K562 (cell line): ENCODE measurements around the gene DENND1A. TPM values are rescaled to one million over a fixed set of nuclear protein-coding genes. Genes with fewer than 3 reads are reported as not detected.

Experiments
- CBX5 ChIP-seq: IDR thresholded peaks from 2 replicates; pipeline ENCODE4 v1.6.1; 2014; ENCODE audit warnings: low read depth, borderline replicate concordance
- CTBP1 ChIP-seq: fragments of 450-650 bp; IDR thresholded peaks from 2 replicates; pipeline ENCODE4 v1.6.1; 2016; ENCODE audit warnings: borderline replicate concordance
- DPF2 ChIP-seq: fragments of 450-650 bp; IDR thresholded peaks from 2 replicates; pipeline ENCODE4 v1.6.1; 2016
- EHMT2 ChIP-seq: fragments of 450-650 bp; IDR thresholded peaks from 2 replicates; pipeline ENCODE4 v1.6.1; 2018; ENCODE audit warnings: antibody characterized with exemption
- ESRRB ChIP-seq: fragments of 250-450 bp; sonication (Bioruptor Pico); IDR thresholded peaks from 2 replicates; pipeline ENCODE4 v1.5.0; 2020; ENCODE audit warnings: mild to moderate bottlenecking, moderate library complexity, borderline replicate concordance
- FOXK1 ChIP-seq: sonication (generic); formaldehyde crosslinking; IDR thresholded peaks from 2 replicates; pipeline ENCODE4 v1.8.0; 2022; ENCODE audit warnings: missing genetic modification reagents, mild to moderate bottlenecking, borderline replicate concordance
- MAFG ChIP-seq: fragments of 450-650 bp; conservative IDR thresholded peaks from 2 replicates; pipeline ENCODE4 v1.6.1; 2016; ENCODE audit warnings: missing genetic modification characterization, missing compliant biosample characterization
- MECOM ChIP-seq: fragments of 250-450 bp; sonication (Bioruptor Pico); IDR thresholded peaks from 2 replicates; pipeline ENCODE4 v1.8.0; 2022; ENCODE audit warnings: inconsistent platforms
- MTA3 ChIP-seq: fragments of 450-650 bp; formaldehyde crosslinking; IDR thresholded peaks from 2 replicates; pipeline ENCODE4 v1.6.1; 2017; ENCODE audit warnings: mild to moderate bottlenecking, borderline replicate concordance
- NEUROD1 ChIP-seq: fragments of 150-350 bp; IDR thresholded peaks from 2 replicates; pipeline ENCODE4 v1.6.1; 2014; ENCODE audit warnings: borderline replicate concordance, low read length, low read depth; ENCODE audit not compliant: partially characterized antibody
- NFRKB ChIP-seq: fragments of 450-650 bp; IDR thresholded peaks from 2 replicates; pipeline ENCODE4 v1.6.1; 2016; ENCODE audit warnings: low read depth
- NR1H2 ChIP-seq: sonication (generic); formaldehyde crosslinking; IDR thresholded peaks from 2 replicates; pipeline ENCODE4 v1.4.0; 2020; ENCODE audit warnings: mild to moderate bottlenecking, missing genetic modification reagents
- NUFIP1 ChIP-seq: fragments of 450-650 bp; IDR thresholded peaks from 2 replicates; pipeline ENCODE4 v1.6.1; 2018; ENCODE audit not compliant: partially characterized antibody
- PYGO2 ChIP-seq: fragments of 450-650 bp; IDR thresholded peaks from 2 replicates; pipeline ENCODE4 v1.6.1; 2016; ENCODE audit warnings: mild to moderate bottlenecking, missing genetic modification characterization, moderate library complexity, missing compliant biosample characterization
- STAG1 ChIP-seq: sonication (generic); formaldehyde crosslinking; IDR thresholded peaks from 2 replicates; pipeline ENCODE4 v1.5.0; 2020; ENCODE audit warnings: missing genetic modification reagents, borderline replicate concordance
- ZBTB7A ChIP-seq: IDR thresholded peaks from 2 replicates; pipeline ENCODE4 v1.6.1; 2011; ENCODE audit warnings: low read depth, mild to moderate bottlenecking, low read length, moderate library complexity, borderline replicate concordance; ENCODE audit not compliant: control insufficient read depth
- polyA plus RNA-seq, 8 experiments: library from polyadenylated mRNA; depleted of rRNA in 4 of 8; stranded (reverse) in 5 of 8; unstranded in 3 of 8; fragments of >200 nt; fragmentation: Nextera tagmentation in 2 of 8; fragmentation: Illumina TruSeq in 1 of 8; extraction: Ambion mirVana in 2 of 8; extraction: Trizol in 1 of 8; gene quantifications; 2 replicates each; pipeline versions ENCODE4 v1.2.1 to v1.2.3, GENCODE V29; 2011 to 2014; ENCODE audit warnings: inconsistent platforms in 1 of 8, missing spikeins in 1 of 8
- total RNA-seq, 7 experiments: library from RNA; depleted of rRNA in 6 of 7; stranded (reverse); fragments of >200 nt in 6 of 7; fragmentation: Illumina TruSeq in 2 of 7; extraction: Trizol in 2 of 7; gene quantifications; 2 replicates each; pipeline versions ENCODE4 v1.2.1 to v1.2.3, GENCODE V29; 2011 to 2021; ENCODE audit warnings: low replicate concordance in 1 of 7
- TF ChIP-seq, protein P1 (sequence below): fragments of 450-650 bp; IDR thresholded peaks from 2 replicates; pipeline ENCODE4 v1.6.1; 2016; ENCODE audit warnings: missing biosample characterization, missing genetic modification characterization
- TF ChIP-seq, protein P2 (sequence below): fragments of 450-650 bp; IDR thresholded peaks from 2 replicates; pipeline ENCODE4 v1.6.1; 2017; ENCODE audit warnings: antibody characterized with exemption, mild to moderate bottlenecking
- TF ChIP-seq, protein P3 (sequence below), 3 experiments: fragments of 200-800 bp in 1 of 3; fragments of 250-450 bp in 1 of 3; fragments of 450-650 bp in 1 of 3; sonication (Bioruptor Pico) in 1 of 3; sonication (Bioruptor generic) in 1 of 3; formaldehyde crosslinking in 1 of 3; IDR thresholded peaks; 2 replicates each; pipeline versions ENCODE4 v1.6.1 to v1.8.0; 2016 to 2022; ENCODE audit warnings: mild to moderate bottlenecking in 2 of 3, missing genetic modification characterization in 2 of 3, missing compliant biosample characterization in 1 of 3, moderate library complexity in 1 of 3

The DENND1A gene
- total and polyA plus RNA-seq, 9 of the 15 experiments (the other 6 are each of a cell fraction or from before 2014, with no cell fraction given), result 7.6 to 29.5 (median 15.7) TPM

DNA sequence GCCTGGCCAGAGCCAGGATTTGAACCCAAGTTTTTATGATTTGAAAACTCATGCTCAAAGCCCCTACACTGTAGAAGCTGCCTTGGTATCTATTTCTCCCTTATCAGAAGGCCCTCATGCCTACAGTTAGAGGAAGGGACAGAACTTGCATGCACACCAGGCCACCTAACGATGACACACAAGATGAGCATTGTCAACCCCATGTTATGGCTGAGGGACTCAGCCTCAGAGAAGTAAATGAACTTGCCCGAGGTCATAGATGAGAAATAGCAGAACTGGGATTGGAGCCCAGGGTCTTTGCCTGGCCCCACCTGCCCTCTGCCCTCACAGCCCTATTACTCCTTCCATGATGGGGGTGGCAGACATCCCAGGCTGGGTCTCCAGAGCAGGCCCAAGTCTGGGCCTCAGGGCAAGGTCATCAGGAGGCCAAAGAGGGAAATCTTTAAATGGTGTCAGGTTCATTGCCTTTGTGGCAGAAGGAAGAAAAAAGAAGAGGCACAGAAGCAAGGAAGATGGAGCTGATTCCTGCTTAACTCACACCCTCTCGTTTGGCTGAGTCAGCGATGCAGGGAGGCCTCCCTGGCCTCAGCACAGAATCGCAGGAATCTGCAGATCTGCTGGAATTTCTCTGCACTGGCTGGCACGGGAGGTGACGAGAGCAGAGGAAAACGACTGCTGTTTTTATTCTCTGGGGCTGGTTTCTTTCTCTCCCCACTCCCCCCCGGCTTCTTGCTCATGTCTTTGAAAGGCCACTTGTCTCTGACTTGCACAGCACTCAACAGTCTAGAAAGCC is 594.5 kb downstream of the DENND1A start (continued):
- TF ChIP-seq FOXK1 (CRISPR knock-in tag) (0 out of 2 replicates have a peak, but pooled peaks have one; percentile 41), EHMT2 (0 out of 2 replicates have a peak, but pooled peaks have one; percentile 22), DPF2 (0 out of 2 replicates have a peak, but pooled peaks have one; percentile 25), CTBP1 (0 out of 2 replicates have a peak, but pooled peaks have one; percentile 55), PYGO2 (tag) (no peak), MECOM (CRISPR knock-in tag) (peak; percentile 22; the same call in 1 of the 2 replicates), NEUROD1 (no peak), ESRRB (CRISPR knock-in tag) (no peak), STAG1 (CRISPR knock-in tag) (no peak), ZBTB7A (0 out of 2 replicates have a peak, but pooled peaks have one; percentile 32), MAFG (peak; percentile 92), NR1H2 (CRISPR knock-in tag) (no peak), MTA3 (0 out of 2 replicates have a peak, but pooled peaks have one; percentile 32), NUFIP1 (peak; percentile 30), NFRKB (no peak), CBX5 (no peak)
- TF ChIP-seq, protein P1, sequence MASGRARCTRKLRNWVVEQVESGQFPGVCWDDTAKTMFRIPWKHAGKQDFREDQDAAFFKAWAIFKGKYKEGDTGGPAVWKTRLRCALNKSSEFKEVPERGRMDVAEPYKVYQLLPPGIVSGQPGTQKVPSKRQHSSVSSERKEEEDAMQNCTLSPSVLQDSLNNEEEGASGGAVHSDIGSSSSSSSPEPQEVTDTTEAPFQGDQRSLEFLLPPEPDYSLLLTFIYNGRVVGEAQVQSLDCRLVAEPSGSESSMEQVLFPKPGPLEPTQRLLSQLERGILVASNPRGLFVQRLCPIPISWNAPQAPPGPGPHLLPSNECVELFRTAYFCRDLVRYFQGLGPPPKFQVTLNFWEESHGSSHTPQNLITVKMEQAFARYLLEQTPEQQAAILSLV (tag), result no peak
- TF ChIP-seq, protein P2, sequence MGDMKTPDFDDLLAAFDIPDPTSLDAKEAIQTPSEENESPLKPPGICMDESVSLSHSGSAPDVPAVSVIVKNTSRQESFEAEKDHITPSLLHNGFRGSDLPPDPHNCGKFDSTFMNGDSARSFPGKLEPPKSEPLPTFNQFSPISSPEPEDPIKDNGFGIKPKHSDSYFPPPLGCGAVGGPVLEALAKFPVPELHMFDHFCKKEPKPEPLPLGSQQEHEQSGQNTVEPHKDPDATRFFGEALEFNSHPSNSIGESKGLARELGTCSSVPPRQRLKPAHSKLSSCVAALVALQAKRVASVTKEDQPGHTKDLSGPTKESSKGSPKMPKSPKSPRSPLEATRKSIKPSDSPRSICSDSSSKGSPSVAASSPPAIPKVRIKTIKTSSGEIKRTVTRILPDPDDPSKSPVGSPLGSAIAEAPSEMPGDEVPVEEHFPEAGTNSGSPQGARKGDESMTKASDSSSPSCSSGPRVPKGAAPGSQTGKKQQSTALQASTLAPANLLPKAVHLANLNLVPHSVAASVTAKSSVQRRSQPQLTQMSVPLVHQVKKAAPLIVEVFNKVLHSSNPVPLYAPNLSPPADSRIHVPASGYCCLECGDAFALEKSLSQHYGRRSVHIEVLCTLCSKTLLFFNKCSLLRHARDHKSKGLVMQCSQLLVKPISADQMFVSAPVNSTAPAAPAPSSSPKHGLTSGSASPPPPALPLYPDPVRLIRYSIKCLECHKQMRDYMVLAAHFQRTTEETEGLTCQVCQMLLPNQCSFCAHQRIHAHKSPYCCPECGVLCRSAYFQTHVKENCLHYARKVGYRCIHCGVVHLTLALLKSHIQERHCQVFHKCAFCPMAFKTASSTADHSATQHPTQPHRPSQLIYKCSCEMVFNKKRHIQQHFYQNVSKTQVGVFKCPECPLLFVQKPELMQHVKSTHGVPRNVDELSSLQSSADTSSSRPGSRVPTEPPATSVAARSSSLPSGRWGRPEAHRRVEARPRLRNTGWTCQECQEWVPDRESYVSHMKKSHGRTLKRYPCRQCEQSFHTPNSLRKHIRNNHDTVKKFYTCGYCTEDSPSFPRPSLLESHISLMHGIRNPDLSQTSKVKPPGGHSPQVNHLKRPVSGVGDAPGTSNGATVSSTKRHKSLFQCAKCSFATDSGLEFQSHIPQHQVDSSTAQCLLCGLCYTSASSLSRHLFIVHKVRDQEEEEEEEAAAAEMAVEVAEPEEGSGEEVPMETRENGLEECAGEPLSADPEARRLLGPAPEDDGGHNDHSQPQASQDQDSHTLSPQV, result peak; percentile 61; the same call in 1 of the 2 replicates
- TF ChIP-seq, protein P3, sequence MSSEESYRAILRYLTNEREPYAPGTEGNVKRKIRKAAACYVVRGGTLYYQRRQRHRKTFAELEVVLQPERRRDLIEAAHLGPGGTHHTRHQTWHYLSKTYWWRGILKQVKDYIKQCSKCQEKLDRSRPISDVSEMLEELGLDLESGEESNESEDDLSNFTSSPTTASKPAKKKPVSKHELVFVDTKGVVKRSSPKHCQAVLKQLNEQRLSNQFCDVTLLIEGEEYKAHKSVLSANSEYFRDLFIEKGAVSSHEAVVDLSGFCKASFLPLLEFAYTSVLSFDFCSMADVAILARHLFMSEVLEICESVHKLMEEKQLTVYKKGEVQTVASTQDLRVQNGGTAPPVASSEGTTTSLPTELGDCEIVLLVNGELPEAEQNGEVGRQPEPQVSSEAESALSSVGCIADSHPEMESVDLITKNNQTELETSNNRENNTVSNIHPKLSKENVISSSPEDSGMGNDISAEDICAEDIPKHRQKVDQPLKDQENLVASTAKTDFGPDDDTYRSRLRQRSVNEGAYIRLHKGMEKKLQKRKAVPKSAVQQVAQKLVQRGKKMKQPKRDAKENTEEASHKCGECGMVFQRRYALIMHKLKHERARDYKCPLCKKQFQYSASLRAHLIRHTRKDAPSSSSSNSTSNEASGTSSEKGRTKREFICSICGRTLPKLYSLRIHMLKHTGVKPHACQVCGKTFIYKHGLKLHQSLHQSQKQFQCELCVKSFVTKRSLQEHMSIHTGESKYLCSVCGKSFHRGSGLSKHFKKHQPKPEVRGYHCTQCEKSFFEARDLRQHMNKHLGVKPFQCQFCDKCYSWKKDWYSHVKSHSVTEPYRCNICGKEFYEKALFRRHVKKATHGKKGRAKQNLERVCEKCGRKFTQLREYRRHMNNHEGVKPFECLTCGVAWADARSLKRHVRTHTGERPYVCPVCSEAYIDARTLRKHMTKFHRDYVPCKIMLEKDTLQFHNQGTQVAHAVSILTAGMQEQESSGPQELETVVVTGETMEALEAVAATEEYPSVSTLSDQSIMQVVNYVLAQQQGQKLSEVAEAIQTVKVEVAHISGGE (CRISPR knock-in tag; IDR thresholded peaks at IDR 0.05), result peak in 1 of 3 experiments; percentile 56; a peak in 1 of 6 replicates
